ENCODE measurements around the gene THSD4. TPM values are rescaled to one million over a fixed set of nuclear protein-coding genes. Genes with fewer than 3 reads are reported as not detected.

THSD4 gene
- total RNA-seq, 1 experiment from 2014 or later = 0.29 TPM

DNA sequence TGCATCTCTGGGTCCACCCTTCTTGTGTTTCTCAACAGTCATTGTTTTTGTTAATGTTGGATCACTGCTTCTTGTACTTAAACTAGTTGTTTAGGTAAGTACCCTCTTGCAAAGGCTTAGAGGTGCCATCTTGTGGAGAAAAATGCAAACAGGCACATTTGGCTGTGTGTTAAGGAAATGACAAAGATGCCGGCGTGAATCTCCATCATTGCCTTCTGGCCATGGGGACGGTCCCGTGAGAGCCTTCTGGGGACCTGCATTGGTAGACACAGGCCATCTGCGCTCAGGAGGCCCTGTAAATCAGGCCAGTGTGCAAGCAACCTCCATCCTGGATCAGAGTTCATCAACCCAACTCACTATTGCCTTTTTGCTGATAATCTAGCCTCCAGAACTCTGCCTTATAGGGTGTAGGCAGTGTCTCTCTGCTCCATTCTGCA lies 536.5 kb downstream of the THSD4 start:
- TF ChIP-seq, protein P1, sequence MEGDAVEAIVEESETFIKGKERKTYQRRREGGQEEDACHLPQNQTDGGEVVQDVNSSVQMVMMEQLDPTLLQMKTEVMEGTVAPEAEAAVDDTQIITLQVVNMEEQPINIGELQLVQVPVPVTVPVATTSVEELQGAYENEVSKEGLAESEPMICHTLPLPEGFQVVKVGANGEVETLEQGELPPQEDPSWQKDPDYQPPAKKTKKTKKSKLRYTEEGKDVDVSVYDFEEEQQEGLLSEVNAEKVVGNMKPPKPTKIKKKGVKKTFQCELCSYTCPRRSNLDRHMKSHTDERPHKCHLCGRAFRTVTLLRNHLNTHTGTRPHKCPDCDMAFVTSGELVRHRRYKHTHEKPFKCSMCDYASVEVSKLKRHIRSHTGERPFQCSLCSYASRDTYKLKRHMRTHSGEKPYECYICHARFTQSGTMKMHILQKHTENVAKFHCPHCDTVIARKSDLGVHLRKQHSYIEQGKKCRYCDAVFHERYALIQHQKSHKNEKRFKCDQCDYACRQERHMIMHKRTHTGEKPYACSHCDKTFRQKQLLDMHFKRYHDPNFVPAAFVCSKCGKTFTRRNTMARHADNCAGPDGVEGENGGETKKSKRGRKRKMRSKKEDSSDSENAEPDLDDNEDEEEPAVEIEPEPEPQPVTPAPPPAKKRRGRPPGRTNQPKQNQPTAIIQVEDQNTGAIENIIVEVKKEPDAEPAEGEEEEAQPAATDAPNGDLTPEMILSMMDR (IDR thresholded peaks at IDR 0.05; ENCODE audit: insufficient read depth in 1 of 2, low read depth in 1 of 2, low read length in 1 of 2, severe bottlenecking in 1 of 2, unreplicated experiment in 1 of 2) = peak; percentile 63 to 64
- Histone ChIP-seq H3K36me3 (ENCODE audit: control insufficient read depth, insufficient read depth, low read length) (no peaks in the 10 kb centered on the region), H3K4me1 (peaks cover 9% of the 10 kb centered on the region), H3K27me3 (replicated peaks; ENCODE audit: control insufficient read depth, insufficient read depth, low read length) (no peaks in the 10 kb centered on the region), H3K9me3 (no peaks in the 10 kb centered on the region), H3K4me3 (ENCODE audit: low read depth, low read length) (no peak overlapping the region)
- Mint-ChIP-seq H3K9me3 (ENCODE audit: unreplicated experiment) (no peaks in the 10 kb centered on the region), H3K27ac (ENCODE audit: unreplicated experiment) (no peak overlapping the region), H3K4me1 (ENCODE audit: low read depth, unreplicated experiment) (peaks cover 6% of the 10 kb centered on the region), H3K36me3 (ENCODE audit: insufficient read depth, unreplicated experiment) (no peaks in the 10 kb centered on the region), H3K4me3 (ENCODE audit: unreplicated experiment) (no peak overlapping the region), H3K27me3 (ENCODE audit: insufficient read depth, unreplicated experiment) (no peaks in the 10 kb centered on the region)
- BruUV-seq (replicated peaks) = no TSS peak
- CTCF ChIA-PET = no interaction called here
- peak; percentile 59 to 63 for DNase-seq
- intact Hi-C loops (cut with micrococcal nuclease; ENCODE audit: unreplicated experiment) = loop anchor here (1.0 kb wide), 4 partner anchors 76 to 203 kb away; no protein-coding TSS in a partner anchor
- POLR2A ChIA-PET = no interaction called here

DNA sequence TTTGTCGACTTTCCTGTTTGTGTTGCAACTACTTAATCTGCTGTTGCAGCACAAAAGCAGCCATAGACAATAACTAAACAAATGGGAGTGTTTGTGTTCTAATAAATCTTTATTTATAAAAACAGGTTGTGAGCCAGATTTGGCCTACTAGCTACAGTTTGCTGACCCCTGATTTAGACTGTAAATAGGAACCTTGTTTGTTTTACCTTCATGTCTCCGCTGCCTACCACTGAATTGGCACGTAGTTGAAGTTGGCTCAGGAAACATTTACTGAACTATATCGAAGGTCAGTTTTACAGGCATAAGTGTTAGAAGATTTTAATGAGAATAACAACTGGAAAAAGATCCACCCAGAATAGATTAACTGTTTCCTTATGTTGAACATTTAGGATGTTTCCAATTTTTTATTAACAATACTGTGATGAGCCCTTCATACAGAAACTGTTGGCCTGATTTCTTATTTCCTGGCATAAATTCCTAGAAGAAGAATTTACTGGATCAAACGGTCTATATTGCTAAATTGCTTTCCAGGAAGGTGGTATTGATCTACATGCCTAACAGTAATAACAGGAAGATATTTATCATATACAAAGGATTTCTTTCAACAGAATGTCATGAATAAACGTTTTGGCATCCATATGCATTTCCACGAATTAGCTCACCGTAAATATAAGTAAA lies 538.9 kb downstream of the THSD4 start:
- H3K36me3 ChIP-seq (ENCODE audit: control insufficient read depth, insufficient read depth, low read length) = no peaks in the 10 kb centered on the region
- no TSS peak for BruUV-seq (replicated peaks)
- no peak overlapping the region for H3K4me3 ChIP-seq (ENCODE audit: low read depth, low read length)
- CTCF ChIA-PET = interaction anchor here (0.7 to 1.0 kb wide), 2 partner anchors 62 to 79 kb away, joined by 3 to 5 read pairs; no protein-coding TSS in a partner anchor
- Mint-ChIP-seq H3K4me3 (ENCODE audit: unreplicated experiment) (no peak overlapping the region), H3K4me1 (ENCODE audit: low read depth, unreplicated experiment) (peaks cover 23% of the 10 kb centered on the region), H3K27ac (ENCODE audit: unreplicated experiment) (no peak overlapping the region), H3K27me3 (ENCODE audit: insufficient read depth, unreplicated experiment) (no peaks in the 10 kb centered on the region), H3K9me3 (ENCODE audit: unreplicated experiment) (no peaks in the 10 kb centered on the region), H3K36me3 (ENCODE audit: insufficient read depth, unreplicated experiment) (no peaks in the 10 kb centered on the region)
- H3K27me3 ChIP-seq (replicated peaks; ENCODE audit: control insufficient read depth, insufficient read depth, low read length) = no peaks in the 10 kb centered on the region
- POLR2A ChIA-PET = no interaction called here
- TF ChIP-seq, protein P1 (IDR thresholded peaks at IDR 0.05; ENCODE audit: insufficient read depth in 1 of 2, low read depth in 1 of 2, low read length in 1 of 2, severe bottlenecking in 1 of 2, unreplicated experiment in 1 of 2) = no peak
- peaks cover 22% of the 10 kb centered on the region for H3K4me1 ChIP-seq
- intact Hi-C loops (cut with micrococcal nuclease; ENCODE audit: unreplicated experiment) = no loop called here
- H3K9me3 ChIP-seq = no peaks in the 10 kb centered on the region
- no peak for DNase-seq

DNA sequence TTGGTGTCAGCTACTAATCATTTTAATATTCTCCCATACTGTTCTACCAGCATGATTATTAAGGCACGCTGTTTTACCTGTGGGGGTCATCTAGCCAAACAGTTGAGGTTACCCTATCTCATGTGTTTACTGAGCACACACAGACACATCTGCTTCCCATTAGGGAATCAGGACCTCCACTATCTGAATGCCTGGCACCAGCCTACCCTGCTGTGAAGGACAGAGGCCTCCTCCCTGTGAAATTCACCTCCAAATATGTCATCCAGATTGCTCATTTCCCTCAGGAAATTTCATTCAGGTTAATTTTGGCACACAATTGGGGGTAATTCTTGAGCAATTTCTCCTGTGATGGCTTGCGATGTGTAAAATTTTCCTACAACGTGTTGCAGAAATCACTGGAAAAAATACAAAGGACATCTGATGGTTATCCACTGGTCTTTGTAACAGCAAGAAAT lies 539.5 kb downstream of the THSD4 start:
- Mint-ChIP-seq H3K27me3 (ENCODE audit: insufficient read depth, unreplicated experiment) (no peaks in the 10 kb centered on the region), H3K9me3 (ENCODE audit: unreplicated experiment) (no peaks in the 10 kb centered on the region), H3K36me3 (ENCODE audit: insufficient read depth, unreplicated experiment) (no peaks in the 10 kb centered on the region), H3K4me3 (ENCODE audit: unreplicated experiment) (no peak overlapping the region), H3K4me1 (ENCODE audit: low read depth, unreplicated experiment) (peaks cover 28% of the 10 kb centered on the region), H3K27ac (ENCODE audit: unreplicated experiment) (no peak overlapping the region)
- no peaks in the 10 kb centered on the region for H3K9me3 ChIP-seq
- BruUV-seq (replicated peaks) = no TSS peak
- TF ChIP-seq, protein P1 (IDR thresholded peaks at IDR 0.05; ENCODE audit: insufficient read depth in 1 of 2, low read depth in 1 of 2, low read length in 1 of 2, severe bottlenecking in 1 of 2, unreplicated experiment in 1 of 2) = no peak
- ChIA-PET POLR2A (no interaction called here), CTCF (no interaction called here)
- peaks cover 27% of the 10 kb centered on the region for H3K4me1 ChIP-seq
- intact Hi-C loops (cut with micrococcal nuclease; ENCODE audit: unreplicated experiment) = no loop called here
- H3K4me3 ChIP-seq (ENCODE audit: low read depth, low read length) = no peak overlapping the region
- no peaks in the 10 kb centered on the region for H3K36me3 ChIP-seq (ENCODE audit: control insufficient read depth, insufficient read depth, low read length)
- DNase-seq = no peak
- no peaks in the 10 kb centered on the region for H3K27me3 ChIP-seq (replicated peaks; ENCODE audit: control insufficient read depth, insufficient read depth, low read length)
